GM18907 (cell line): ENCODE data around the gene ABTB2.
"Not testable (repeated sequence)": the region's sequence is repeated elsewhere in the genome, so short reads cannot be mapped to it uniquely, and the experiment has no call there.

Experiments
- ATAC-seq: cut with Tn5 transposase; IDR thresholded peaks from one replicate; pipeline ENCODE4 v1.9.1; 2021; ENCODE audit warnings: mild to moderate bottlenecking, moderate library complexity; ENCODE audit not compliant: unreplicated experiment

Gene ABTB2

DNA sequence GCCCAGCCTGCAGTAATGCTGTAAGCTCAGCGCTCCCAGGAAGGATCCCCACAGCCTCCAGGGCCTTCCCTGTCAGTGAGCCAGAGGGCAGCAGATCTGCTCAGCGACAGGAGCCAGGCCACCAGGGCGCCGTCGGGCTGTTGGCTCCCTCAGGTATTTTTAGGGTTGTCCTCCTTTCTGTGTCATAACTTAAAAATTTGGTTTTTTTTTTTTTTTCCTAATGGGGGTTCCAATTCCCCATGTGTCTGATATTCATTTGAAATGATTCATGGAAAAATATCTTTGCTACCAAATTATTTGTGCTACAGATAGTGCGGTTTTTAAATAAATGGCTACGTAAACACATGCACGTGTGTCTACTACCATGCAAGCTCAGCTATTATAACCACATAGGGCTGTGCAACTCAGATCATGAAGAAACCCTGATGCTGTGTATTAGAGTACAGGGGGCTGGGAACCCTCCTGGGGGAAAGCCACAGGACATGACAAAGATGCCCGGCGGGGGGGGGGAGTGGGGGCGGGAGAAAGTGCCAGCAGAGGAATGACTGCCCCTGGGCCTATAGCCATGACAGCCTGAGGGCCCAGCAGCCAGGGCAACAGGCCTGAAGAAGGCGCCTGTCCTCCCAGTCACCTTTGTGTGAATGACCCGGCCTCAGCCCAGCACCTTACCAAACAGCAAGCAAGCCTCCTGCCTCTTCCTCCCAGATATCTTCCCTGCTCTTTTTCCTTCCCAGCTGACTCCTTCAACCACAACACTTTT is 163.1 kb downstream of the ABTB2 start:
- no peak for ATAC-seq

DNA sequence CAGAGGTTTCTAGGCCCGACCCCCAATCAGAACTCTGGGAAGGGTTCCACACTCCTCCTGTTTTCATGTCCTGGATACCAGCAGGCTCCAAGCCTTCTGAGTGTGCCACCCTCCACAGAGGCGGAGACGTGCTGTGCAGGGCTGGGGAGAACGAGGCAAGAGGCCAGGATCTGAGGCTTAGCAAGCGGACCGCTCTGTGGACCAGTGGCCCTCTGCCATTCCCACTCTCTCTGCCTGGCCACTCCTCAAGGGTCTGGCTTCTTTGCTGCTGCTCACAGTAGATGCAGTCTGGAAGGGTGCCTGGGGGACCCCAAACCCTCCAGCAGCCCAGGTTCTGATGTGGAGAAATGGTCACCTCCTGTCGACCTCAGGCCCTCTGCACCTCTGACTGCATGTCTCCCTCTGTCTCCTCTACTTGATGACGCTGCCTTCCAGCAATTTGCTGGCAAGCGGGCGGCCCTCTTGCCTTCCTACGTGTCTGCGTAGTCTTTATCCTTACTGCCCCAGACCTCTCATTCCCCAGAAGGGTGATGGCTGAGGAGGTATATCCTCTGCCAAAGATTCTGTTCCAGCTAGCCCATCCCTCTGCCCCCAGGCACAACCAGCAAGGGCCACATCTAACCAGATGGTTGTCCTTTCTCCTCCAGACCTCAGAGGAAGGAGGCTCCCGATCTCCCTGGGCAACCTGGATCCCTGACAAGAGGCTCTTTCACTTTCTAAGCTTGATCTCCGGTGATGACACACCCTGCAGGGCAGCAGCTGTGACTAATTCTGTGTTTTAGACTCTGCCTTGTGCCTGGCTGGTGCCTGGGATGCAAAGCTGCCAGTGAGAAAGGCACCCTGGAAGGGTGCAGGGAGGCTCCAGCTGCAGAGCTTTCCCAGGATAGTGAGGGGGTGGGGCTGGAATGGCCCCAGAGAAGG is 165.1 kb downstream of the ABTB2 start:
- no peak for ATAC-seq

DNA sequence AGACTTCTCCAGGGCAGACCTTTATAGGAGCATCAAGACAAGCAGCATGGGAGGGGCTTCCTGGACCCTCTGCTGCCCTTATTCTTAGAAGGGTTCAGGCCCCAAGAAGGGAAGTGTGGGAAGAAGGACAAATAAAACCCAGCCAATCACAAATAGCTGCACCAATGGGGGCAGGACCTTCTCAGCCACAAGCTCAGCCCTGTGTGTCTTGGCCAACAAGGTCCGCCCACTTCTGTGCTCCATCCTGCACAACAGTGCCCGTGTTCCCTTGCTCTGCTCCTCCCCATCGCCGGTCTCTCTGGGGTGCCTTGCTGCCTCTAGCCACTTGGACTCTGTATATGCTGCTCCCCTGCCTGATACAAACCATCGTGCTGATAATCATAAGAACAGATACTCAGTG is 166.2 kb downstream of the ABTB2 start:
- ATAC-seq, result no peak

- ATAC-seq, result peak; percentile 51
Measured at GRCh38 chr11:34190192-34191139, 167.3 kb downstream of the ABTB2 start.

DNA sequence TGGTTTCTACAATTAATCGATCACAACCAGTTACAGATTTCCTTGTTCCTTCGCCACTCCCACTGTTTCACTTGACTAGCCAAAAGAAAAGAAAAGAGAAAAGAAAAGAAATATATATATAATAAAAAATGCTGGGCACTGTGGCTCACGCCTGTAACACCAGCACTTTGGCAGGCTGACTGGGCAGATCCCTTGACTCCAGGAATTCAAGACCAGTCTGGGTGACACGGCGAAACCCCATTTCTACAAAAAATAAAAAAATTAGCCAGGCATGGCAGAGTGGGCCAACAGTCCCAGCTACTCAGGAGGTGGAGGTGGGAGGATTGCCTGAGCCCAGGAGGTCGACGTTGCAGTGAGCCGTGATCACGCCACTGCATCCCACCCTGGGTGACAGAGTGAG is 168.6 kb downstream of the ABTB2 start:
- no peak for ATAC-seq

- ATAC-seq, result no peak
Measured at GRCh38 chr11:34188181-34188580, 169.6 kb downstream of the ABTB2 start.

GRCh38 chr11:34185926-34186841 is 171.6 kb downstream of the ABTB2 start:
- ATAC-seq, result no peak

DNA sequence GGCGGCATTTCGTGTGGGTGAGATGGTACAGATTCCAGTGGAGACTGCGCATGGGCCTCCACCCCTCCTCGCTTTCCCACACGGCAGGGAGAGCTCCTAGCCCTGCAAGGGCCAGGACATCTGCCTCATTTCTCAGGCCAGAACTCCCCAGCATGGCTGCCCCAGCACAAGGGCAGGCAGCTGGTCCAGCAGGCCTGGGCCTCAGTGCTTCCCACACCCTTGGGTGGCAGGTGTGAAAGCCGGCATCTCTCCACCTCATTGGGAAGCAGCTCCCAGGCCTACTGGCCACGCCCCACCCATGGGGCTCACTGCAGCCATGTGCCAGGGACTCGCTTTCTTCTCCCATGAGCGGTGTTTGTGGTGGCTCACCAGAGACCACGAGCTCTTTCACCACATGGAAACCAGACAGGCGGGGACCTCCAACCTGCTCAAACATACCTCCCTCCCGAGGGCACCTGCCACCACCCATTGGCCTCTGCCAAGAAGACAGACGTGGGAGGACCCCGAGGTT is 173.2 kb downstream of the ABTB2 start:
- no peak for ATAC-seq

- ATAC-seq, result no peak
Measured at GRCh38 chr11:34183848-34184391, 173.9 kb downstream of the ABTB2 start.

DNA sequence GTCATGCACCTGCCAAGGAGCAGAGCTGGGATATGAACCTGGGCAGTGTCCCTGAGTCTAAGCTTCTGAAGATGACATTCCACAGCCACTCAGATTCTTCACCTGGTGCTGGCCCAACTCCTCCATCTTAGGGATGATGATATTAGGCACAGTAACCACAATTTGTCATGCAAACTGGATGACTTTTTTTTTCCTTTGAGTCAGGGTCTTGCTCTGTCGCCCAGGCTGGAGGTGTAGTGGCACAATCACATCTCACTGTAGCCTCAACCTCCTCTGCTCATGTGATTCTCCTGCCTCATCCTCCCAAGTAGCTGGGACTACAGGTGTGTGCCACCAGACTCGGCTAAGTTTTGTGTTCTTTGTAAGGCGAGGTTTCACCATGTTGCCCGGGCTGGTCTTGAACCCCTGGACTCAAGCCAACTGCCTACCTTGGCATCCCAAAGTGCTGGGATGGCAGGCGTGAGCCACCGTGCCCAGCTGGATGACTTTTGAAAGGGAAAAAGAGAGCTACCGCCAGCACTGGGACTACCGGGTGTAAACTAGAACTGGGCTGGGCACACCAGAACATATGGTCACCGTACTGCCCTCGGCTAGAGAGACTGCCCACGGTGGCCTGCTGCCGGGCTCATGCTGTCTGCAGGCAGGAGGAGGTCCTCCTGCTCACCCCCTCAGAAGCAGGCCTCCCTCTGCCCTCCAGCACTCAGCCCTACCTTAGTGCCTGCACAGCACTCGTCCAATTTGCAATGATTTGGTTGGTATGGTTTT is 174.7 kb downstream of the ABTB2 start:
- ATAC-seq, result no peak

- no peak for ATAC-seq
Measured at GRCh38 chr11:34182425-34182824, 175.4 kb downstream of the ABTB2 start.

- ATAC-seq, result no peak
Measured at GRCh38 chr11:34181856-34182405, 175.9 kb downstream of the ABTB2 start.

DNA sequence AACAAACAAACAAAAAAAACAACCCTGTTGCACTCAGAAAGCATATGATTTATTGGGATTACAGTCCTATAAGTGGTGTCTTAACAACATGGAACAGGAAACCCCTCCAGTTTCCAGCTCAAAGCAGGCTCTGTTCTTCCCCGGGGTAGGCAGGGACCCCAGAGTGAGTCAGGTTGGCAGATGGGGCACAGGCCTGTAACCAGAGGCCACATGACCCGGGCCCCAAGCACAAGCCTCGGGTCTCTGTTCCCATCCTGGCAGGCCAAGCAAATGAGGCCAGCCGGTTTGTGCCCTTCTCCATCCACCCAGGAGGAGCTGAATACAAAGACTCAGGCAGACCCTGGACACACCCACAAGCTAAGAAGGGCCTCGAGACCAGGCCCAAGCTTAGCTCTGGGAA is 176.6 kb downstream of the ABTB2 start:
- ATAC-seq, result no peak

GRCh38 chr11:34180814-34181165 is 177.0 kb downstream of the ABTB2 start:
- ATAC-seq, result not testable (repeated sequence)

GRCh38 chr11:34180040-34180813 is 177.6 kb downstream of the ABTB2 start:
- no peak for ATAC-seq

DNA sequence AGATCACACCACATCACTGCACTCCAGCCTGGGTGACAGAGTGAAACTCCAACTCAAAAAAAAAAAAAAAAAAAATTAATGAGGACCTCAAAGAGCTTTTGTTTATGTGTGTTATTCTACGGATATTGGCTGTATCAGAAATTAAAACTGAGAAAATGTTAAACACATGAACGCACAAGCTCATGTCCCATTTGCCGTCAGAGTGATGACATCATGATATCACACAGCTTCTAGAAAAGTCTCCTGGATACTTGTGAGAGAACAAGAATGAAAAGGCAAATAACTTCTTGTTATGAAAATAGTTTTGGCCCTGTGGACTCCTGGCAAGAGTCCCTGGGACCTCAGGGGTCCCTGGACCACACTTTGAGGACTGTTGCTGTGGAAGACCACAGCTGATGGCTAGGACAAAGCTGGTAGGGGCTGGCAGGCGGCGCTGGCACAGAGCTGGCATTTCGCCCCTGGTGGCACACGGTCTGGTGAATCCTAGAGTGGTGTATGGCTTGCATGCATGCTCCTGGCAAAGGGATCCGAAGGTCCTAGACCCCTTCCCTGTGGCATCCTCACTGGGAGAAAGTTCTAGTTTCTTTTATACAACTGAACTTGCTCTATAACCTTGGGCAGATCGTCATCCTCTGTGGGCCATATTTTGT is 178.7 kb downstream of the ABTB2 start:
- no peak for ATAC-seq

GRCh38 chr11:34178209-34178821 is 179.5 kb downstream of the ABTB2 start:
- no peak for ATAC-seq
